ENCODE data around the gene AADACL2. TPM values are rescaled to one million over a fixed set of nuclear protein-coding genes. Genes with fewer than 3 reads are reported as not detected.

AADACL2 gene
- total RNA-seq, 4 donors from 2014 or later = 59.1 to 79.7 (median 75.6) TPM

GRCh38 chr3:151724576-151725562, 8.9 kb upstream of the AADACL2 start:
- intact Hi-C loops (cut with DNase I; ENCODE audit: low total_unique reads) = no loop called here
- WGBS, 2 donors = 75 to 76% methylated on average over 6 of the region's 6 CpGs
- no peak for TF ChIP-seq CTCF (IDR thresholded peaks at IDR 0.05)
- TF ChIP-seq POLR2A (IDR thresholded peaks at IDR 0.05) = no peak
- no peak overlapping the region for H3K4me3 ChIP-seq (ENCODE audit: low read depth, poor library complexity, severe bottlenecking)
- DNase-seq (ENCODE audit: low spot score in 2 of 2) = no peak

- H3K4me3 ChIP-seq (ENCODE audit: low read depth, poor library complexity, severe bottlenecking) = no peak overlapping the region
- TF ChIP-seq CTCF (IDR thresholded peaks at IDR 0.05) (no peak), POLR2A (IDR thresholded peaks at IDR 0.05) (no peak)
- intact Hi-C loops (cut with DNase I; ENCODE audit: low total_unique reads) = no loop called here
- 73% methylated on average over 1 of the region's 1 CpG for WGBS, 2 donors
- DNase-seq (ENCODE audit: low spot score in 2 of 2) = no peak
These were observed 7.7 kb upstream of the AADACL2 start for GRCh38 chr3:151726016-151726415.

GRCh38 chr3:151732861-151733260, 866 bp upstream of the AADACL2 start:
- intact Hi-C loops (cut with DNase I; ENCODE audit: low total_unique reads) = no loop called here
- H3K4me3 ChIP-seq (ENCODE audit: low read depth, poor library complexity, severe bottlenecking) = no peak overlapping the region
- TF ChIP-seq POLR2A (IDR thresholded peaks at IDR 0.05) (no peak), CTCF (IDR thresholded peaks at IDR 0.05) (no peak)
- WGBS, 2 donors = 54 to 57% methylated on average over 2 of the region's 2 CpGs
- DNase-seq (ENCODE audit: low spot score in 2 of 2) = no peak

- H3K4me3 ChIP-seq (ENCODE audit: low read depth, poor library complexity, severe bottlenecking) = no peak overlapping the region
- intact Hi-C loops (cut with DNase I; ENCODE audit: low total_unique reads) = no loop called here
- no peak for DNase-seq (ENCODE audit: low spot score in 2 of 2)
- no peak for TF ChIP-seq CTCF (IDR thresholded peaks at IDR 0.05)
- no peak for TF ChIP-seq POLR2A (IDR thresholded peaks at IDR 0.05)
- 70 to 73% methylated on average over 4 of the region's 4 CpGs for WGBS, 2 donors
These were observed 6.9 kb downstream of the AADACL2 start for GRCh38 chr3:151740581-151740980.

GRCh38 chr3:151743855-151744254, 10.1 kb downstream of the AADACL2 start:
- no peak overlapping the region for H3K4me3 ChIP-seq (ENCODE audit: low read depth, poor library complexity, severe bottlenecking)
- TF ChIP-seq POLR2A (IDR thresholded peaks at IDR 0.05) (no peak), CTCF (IDR thresholded peaks at IDR 0.05) (no peak)
- DNase-seq (ENCODE audit: low spot score in 2 of 2) = no peak
- intact Hi-C loops (cut with DNase I; ENCODE audit: low total_unique reads) = no loop called here
- 57 to 68% methylated on average over 4 of the region's 4 CpGs for WGBS, 2 donors

Measured in lower leg skin (tissue), 4 donors.